Erythroblast (primary cell): ENCODE measurements around the gene PICALM.

ENCODE experiments used
- GATA1 ChIP-seq: IDR thresholded peaks from 2 replicates; pipeline ENCODE4 v1.6.1; 2011; ENCODE audit warnings: low read depth, mild to moderate bottlenecking, control low read depth, low read length, moderate library complexity
- POLR2A ChIP-seq: IDR thresholded peaks from 2 replicates; pipeline ENCODE4 v1.6.1; 2011; ENCODE audit warnings: mild to moderate bottlenecking, low read length

DNA sequence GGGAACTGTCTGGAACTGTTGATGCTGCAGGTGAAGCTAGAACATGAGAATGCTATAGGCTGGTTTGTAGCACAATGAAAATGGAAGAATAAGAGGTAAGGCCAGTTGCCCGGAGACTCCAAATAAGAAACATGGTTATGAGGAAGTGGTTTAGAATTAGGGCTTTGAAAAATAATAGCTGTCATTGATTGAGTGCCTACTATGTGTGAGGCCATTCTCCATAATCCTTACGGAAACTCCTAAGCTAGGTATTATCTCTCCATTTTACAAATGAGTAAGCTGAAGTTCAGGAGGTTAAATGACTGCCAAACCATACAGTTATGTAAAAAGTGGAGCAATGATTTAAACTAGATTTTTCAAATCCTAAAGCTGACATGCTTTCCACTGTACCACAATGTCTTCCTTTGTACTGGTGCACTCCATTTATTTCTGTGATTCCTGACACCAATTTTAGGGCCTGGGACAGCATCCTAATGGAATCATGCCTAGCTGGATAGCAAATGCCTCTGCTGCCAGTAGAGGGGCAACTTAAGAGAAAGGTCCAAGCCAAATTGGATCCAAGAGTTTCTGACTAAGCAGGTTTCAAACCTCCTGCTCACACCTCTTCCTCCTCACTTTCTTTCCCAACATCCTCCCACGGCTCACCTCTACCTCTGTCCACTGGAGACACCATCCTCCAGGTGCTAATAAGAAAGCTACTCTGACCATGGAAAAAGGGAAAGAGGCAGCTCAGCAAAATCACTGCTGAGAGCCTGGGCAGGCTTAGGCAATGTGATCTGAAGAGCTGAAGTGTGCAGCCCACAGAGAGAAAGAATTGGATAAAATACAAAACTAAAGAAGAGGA lies 46.9 kb upstream of the PICALM start:
- TF ChIP-seq POLR2A (no peak), GATA1 (no peak)
